ENCODE data around the gene AQP12A.
"Not testable (repeated sequence)": the region's sequence is repeated elsewhere in the genome, so short reads cannot be mapped to it uniquely, and the experiment has no call there.

Gene AQP12A

DNA sequence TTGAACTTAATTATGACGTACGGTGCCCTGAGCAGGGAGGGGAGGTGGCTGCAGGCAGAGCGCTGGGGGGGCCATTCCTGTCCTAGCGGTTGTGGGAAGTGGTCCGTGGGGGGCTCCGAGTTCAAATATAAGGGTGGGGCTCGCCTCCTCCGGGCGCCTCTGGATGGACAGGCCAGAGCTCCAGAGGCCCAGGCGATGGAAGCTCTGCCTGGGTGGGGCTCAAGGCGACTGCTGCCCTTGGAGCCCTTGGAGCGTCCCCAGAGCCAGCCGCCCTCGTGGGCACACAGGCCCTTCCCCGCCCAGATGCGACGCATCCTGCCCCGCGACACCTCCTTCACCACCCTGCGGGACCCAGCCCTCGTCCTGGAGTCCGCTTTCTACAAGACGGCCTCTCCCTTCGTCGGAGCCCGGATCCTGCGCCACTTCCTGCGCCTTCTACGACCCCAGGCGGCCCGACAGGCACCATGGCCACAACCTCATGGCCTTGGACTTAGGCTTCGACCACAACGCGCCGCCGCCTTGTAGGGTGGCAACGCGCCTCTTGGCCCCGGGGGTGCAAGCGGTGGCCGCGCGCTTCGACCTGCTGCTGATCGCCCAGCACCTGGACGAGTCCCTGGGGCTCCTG is 19.5 kb upstream of the AQP12A start:
- TF ChIP-seq SIN3A (IDR thresholded peaks at IDR 0.05; ENCODE audit: borderline replicate concordance, insufficient read depth, low read length) (no peak), FOXP2 (optimal IDR thresholded peaks at IDR 0.05; ENCODE audit: borderline replicate concordance, extremely low read depth, extremely low read length, insufficient read depth) (no peak), TAF1 (IDR thresholded peaks at IDR 0.05; ENCODE audit: borderline replicate concordance, insufficient read depth, low read length) (no peak), POLR2AphosphoS5 (IDR thresholded peaks at IDR 0.05; ENCODE audit: low read depth, low read length) (no peak)
- TF ChIP-seq, protein P1, sequence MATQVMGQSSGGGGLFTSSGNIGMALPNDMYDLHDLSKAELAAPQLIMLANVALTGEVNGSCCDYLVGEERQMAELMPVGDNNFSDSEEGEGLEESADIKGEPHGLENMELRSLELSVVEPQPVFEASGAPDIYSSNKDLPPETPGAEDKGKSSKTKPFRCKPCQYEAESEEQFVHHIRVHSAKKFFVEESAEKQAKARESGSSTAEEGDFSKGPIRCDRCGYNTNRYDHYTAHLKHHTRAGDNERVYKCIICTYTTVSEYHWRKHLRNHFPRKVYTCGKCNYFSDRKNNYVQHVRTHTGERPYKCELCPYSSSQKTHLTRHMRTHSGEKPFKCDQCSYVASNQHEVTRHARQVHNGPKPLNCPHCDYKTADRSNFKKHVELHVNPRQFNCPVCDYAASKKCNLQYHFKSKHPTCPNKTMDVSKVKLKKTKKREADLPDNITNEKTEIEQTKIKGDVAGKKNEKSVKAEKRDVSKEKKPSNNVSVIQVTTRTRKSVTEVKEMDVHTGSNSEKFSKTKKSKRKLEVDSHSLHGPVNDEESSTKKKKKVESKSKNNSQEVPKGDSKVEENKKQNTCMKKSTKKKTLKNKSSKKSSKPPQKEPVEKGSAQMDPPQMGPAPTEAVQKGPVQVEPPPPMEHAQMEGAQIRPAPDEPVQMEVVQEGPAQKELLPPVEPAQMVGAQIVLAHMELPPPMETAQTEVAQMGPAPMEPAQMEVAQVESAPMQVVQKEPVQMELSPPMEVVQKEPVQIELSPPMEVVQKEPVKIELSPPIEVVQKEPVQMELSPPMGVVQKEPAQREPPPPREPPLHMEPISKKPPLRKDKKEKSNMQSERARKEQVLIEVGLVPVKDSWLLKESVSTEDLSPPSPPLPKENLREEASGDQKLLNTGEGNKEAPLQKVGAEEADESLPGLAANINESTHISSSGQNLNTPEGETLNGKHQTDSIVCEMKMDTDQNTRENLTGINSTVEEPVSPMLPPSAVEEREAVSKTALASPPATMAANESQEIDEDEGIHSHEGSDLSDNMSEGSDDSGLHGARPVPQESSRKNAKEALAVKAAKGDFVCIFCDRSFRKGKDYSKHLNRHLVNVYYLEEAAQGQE (IDR thresholded peaks at IDR 0.05; ENCODE audit: insufficient read depth in 1 of 2, low read depth in 2 of 2, low read length in 2 of 2): no peak

- TF ChIP-seq, protein P1 (IDR thresholded peaks at IDR 0.05; ENCODE audit: insufficient read depth in 1 of 2, low read depth in 2 of 2, low read length in 2 of 2): no peak
- TF ChIP-seq POLR2AphosphoS5 (IDR thresholded peaks at IDR 0.05; ENCODE audit: low read depth, low read length) (no peak), TAF1 (IDR thresholded peaks at IDR 0.05; ENCODE audit: borderline replicate concordance, insufficient read depth, low read length) (no peak), FOXP2 (optimal IDR thresholded peaks at IDR 0.05; ENCODE audit: borderline replicate concordance, extremely low read depth, extremely low read length, insufficient read depth) (no peak), SIN3A (IDR thresholded peaks at IDR 0.05; ENCODE audit: borderline replicate concordance, insufficient read depth, low read length) (no peak)
These were observed 18.9 kb upstream of the AQP12A start for GRCh38 chr2:240672701-240673190.

- TF ChIP-seq FOXP2 (optimal IDR thresholded peaks at IDR 0.05; ENCODE audit: borderline replicate concordance, extremely low read depth, extremely low read length, insufficient read depth); POLR2AphosphoS5 (IDR thresholded peaks at IDR 0.05; ENCODE audit: low read depth, low read length); TAF1 (IDR thresholded peaks at IDR 0.05; ENCODE audit: borderline replicate concordance, insufficient read depth, low read length): not testable (repeated sequence)
These were observed 9.0 kb upstream of the AQP12A start, which contains the start of gene AQP12B for GRCh38 chr2:240682431-240683224. AQP12B (minus strand) TSS chr2:240682885; CDS start chr2:240682837, 48 bp downstream.

DNA sequence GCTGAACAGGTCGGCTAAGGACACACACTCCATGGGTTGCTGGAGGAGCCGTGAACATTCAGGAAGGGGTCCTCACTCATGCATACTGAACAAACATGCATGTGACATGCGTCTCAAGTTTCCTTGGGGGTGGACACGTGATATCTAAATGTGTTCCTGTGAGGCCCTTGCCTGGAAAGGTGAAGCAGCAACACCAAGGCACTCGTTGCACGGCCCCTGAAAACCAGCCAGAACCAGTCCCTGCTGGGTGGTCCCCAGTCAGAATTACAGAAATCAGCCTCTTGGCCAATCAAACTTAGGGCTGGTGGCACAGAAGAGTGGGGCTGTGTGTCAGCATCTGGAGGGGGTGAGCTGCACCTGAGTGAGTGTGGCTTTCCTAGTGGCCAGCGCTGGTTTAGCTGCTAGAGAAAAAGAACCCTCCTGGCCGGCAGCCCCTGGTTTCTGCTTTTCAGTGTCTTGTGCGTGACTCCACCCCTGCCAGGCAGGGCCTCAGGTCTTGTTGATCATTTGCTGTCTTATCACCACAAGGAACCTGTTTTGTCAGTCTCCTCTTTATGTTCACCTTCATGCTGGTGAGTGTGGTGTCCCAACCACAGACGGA is 5.8 kb upstream of the AQP12A start:
- TF ChIP-seq POLR2AphosphoS5 (IDR thresholded peaks at IDR 0.05; ENCODE audit: low read depth, low read length) (no peak), FOXP2 (optimal IDR thresholded peaks at IDR 0.05; ENCODE audit: borderline replicate concordance, extremely low read depth, extremely low read length, insufficient read depth) (no peak), SIN3A (IDR thresholded peaks at IDR 0.05; ENCODE audit: borderline replicate concordance, insufficient read depth, low read length) (no peak), TAF1 (IDR thresholded peaks at IDR 0.05; ENCODE audit: borderline replicate concordance, insufficient read depth, low read length) (no peak)
- TF ChIP-seq, protein P1 (IDR thresholded peaks at IDR 0.05; ENCODE audit: insufficient read depth in 1 of 2, low read depth in 2 of 2, low read length in 2 of 2): no peak

DNA sequence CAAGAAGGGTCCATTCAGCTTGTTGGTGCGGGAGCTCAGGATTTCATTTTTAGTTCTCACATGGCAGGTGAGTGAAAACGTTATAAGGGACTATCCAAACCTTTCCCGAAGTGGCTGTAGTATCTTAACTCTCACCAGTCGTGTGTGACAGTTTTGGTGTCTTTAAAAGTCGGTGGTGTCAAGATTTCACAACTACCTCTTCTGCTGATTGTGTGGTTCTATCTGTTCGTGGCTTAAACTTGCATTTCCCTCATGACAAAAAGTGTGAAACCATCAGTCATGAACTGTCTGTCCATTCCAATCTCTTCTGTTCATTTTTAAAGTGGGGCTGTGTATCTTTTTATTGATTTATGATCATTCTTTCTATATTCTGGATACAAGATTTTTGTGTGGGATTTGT is 5.2 kb upstream of the AQP12A start:
- TF ChIP-seq FOXP2 (optimal IDR thresholded peaks at IDR 0.05; ENCODE audit: borderline replicate concordance, extremely low read depth, extremely low read length, insufficient read depth): no peak
